Cardiac septum (tissue), 1 donor: ENCODE results near the gene TRAPPC2. TPM values are rescaled to one million over a fixed set of nuclear protein-coding genes. Genes with fewer than 3 reads are reported as not detected.

Source experiments
- DNase-seq: peaks from one replicate; pipeline ENCODE4 v3.0.0-alpha.2; 2020; ENCODE audit warnings: low spot score
- intact Hi-C: fragments of 100-400 bp; cut with DNase I; formaldehyde crosslinking; loops from one replicate; pipeline ENCODE4 v1.14.0; 2022
- total RNA-seq: library from RNA; stranded (reverse); fragmentation: NEBNext Ultra II Directional; extraction: Animal tissue kit (Norgen Biotek cat#: 25700); gene quantifications from one replicate; pipeline ENCODE4 v1.2.1, GENCODE V29; 2021
- donor health status: DM: no; HTN: no; CAD: no.

The TRAPPC2 gene
- total RNA-seq, 1 donor from 2014 or later = 9.9 TPM

DNA sequence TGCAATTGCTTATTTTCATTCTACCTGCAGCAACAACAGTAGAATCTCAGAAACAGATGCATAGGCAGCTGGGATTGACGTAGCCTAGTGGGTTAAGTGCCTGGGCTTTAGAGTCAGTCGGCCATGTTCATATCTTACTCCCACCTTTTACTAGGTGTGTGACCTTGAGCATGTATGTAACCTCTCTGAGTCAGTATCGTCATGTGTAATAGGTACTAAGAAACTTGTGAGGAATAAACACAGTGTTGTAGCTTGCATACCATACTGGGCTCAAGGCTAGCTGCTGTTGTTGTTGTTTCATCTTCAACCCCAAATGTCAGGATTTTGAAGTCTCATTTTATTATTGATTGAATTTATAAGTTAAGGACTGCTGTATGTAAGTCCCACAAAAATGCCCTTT is 31.3 kb downstream of the TRAPPC2 start:
- no peak for DNase-seq
- intact Hi-C loops = no loop called here

- intact Hi-C loops = no loop called here
- DNase-seq = no peak
Measured at GRCh38 chrX:13702111-13702789, 32.2 kb downstream of the TRAPPC2 start.

DNA sequence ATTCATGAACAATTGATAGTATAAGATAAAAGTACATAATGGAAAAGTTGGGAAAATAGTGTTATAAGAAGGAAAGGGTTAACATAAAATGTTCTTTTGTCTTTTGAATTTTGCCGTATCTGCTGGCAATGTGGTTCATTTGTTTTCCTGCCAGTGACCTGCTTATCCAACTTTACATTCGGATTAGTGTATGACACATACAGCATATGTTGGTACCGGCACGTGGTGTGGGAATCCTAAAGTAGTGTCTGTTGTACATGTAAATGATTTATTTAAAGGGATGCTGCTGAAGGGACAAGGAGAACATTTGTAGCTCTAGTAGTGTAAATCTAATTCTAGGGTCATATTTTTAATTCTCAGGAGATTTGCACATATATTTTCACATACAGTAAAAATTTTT is 34.0 kb downstream of the TRAPPC2 start:
- DNase-seq = no peak
- intact Hi-C loops = no loop called here

DNA sequence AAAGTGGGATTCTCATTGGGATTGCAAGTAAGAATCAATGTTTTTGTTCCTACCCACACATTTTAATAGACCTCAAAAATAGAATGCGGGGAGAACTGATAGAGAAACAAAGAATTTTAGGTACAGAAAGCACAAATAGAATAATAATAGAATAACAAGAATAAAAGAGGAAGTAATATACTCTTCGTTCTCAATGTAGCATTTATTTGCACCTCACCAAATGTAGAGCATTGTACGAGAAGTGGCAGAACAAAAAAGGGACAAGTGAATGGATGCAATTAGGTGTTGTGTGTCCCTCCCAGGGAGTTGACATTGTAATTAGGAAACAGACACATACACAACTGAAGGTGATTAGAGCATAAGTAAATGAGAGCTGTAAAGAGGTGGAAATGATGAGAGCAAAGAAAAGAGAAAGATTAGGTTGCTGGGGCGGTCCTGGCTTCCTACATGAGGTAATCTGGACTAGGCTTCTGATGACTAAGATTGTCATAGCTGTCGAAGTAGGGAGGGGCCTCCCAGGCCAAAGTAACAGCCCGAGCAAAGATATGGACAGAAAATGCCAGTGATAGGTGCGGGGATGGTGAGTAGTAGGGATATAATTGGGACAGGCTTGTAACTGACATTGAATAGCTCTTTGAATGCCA is 35.1 kb downstream of the TRAPPC2 start:
- DNase-seq = no peak
- intact Hi-C loops = no loop called here

DNA sequence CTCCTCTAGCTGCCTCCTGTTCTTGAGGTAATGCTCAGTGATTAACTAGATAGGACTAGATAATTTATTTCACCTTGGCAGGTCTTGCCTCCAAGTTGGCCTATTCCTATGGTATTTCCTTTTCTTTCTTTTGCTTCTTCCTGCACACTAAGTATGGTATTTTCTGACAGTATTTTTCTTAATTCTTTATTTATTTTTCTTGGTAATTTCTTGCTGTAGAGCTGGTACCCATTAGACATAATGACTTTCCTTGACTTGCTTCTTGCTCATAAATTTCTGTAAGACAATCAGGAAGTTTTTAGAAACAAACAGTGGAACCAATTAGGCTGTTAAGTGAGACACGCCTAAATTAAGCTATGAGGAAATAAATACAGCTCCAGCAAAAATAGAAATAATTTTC is 36.0 kb downstream of the TRAPPC2 start:
- intact Hi-C loops = no loop called here
- no peak for DNase-seq

DNA sequence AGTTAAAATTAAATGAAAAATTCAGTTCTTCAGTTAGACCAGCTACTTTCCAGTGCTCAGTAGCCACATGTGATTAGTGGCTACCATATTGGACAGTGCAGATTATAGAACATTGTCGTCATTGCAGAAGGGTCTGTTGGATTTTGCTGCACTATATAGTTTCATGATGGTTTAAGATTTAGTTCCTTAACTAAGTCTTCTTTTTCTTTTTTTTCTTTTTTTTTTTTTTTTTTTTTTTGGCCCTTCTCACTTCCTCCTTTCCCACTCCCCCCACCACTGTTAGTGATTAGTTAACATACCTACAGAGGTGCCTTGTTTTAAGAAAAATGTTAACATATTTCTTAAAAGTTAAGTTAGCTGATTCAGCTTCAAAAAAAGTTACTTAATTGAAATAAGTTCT is 36.4 kb downstream of the TRAPPC2 start:
- DNase-seq = no peak
- intact Hi-C loops = no loop called here

DNA sequence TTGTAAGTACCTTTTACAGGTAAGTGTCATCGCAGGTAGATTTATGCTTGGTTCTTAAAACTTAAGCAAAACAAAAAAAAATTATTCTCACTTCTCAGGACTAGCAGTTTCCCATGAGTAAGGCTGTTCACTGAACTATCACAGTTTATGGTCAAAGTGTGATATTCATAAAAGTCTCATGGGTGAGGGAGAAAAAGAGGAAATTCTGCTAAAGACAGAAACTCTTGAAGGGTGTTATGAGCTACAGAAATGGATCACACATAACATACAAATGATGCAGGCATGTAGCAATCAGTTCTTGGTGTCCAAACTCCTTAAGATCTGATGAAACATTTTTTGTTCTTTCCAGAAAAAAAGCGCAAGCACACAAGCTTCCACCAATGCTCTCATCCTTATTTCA is 37.0 kb downstream of the TRAPPC2 start:
- DNase-seq = no peak
- intact Hi-C loops = no loop called here

DNA sequence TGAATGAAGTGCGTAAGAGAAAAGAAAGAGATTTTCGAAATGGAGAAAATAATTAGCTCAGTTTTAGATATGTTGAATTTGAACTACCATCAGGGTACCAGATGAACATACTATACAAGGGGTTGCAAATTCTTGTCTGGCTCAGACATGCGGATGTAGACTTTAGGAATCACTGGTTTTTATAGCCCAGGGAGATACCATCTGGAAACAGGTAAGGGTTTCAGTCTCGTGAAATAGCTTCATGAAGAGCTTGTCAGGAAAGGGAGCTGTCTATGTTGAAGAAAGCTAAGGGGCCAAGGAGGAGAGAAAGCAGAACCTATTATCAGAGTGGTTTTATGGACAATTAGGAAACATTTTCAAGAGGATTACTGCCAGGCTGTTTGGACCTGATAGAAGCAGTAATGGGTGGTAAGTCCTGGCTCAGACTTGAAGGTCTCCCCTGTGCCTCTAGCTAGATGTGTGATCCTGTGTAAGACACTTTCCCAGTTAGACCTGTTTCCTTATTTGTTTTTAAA is 38.8 kb downstream of the TRAPPC2 start:
- intact Hi-C loops = no loop called here
- DNase-seq = no peak

- DNase-seq = no peak
- intact Hi-C loops = no loop called here
Measured at GRCh38 chrX:13694983-13695382, 39.4 kb downstream of the TRAPPC2 start.

DNA sequence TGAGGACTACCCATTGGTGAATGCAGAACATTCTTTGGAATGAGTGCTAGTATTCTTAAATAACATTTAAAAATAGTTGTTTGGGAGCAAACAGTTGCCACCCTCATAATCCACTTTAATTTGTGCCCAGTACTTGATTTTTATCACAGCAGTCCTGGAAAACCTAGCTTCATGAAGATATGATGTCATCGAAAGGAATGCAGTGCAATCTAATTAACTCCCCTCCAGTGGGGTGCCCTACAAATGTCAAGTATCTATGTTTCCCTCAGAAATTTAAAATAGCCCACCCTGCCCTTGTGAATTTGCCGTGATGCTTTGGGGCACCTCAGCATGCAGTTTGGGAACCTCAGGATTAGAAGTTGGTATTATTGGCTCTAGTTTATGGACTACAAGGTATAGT is 40.1 kb downstream of the TRAPPC2 start:
- DNase-seq = no peak
- intact Hi-C loops = no loop called here

DNA sequence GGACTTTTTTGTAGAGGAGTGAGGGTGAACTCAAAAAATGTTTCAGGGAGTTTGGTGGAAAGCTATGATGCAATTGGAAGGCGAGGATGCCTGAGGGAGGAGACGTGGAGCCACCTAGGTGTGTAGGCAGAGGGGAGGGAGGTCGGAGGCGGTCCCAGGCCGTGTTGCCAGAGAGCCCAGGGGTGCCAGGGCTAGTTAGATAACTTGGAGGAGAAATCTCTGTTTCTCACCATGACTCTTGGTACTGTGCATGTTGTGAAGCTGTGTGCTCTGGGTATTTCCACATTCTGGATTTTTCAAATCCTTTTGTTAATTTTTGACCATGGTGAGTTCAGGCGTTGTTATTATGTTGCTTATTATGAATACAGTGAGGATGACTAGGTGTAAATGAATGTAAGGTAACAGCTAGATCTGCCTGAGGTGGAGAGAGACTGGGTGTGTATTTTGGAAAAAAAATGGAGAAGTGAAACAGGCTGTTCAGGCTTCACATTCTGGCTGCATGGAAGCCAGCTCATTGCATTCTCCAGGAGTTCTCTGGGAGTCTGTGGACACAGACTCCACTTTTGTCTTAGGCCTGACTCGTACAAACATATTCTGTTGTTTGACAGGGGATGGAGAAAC is 41.0 kb downstream of the TRAPPC2 start:
- intact Hi-C loops = no loop called here
- DNase-seq = no peak

DNA sequence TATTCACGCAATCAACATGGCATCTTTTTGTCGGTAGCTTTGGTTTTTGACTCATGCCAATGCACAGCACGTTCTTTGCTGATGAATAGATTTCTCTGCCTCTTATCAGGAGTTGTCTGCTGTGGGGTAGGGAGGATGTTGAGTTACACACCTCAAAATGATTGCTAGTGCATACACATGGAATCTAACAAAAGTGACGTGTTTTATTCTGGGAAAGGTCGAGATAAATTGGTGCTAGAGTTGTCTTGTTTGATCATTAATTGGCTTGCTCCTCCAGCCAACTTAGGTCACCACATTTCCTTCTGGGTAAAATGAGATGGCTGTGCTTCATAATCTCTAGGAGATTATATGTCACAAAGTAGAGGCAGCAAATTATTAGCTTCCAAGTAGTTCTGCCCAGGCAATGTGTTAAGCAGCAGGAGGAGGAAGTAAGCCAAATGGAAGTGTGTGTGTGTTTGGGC is 41.6 kb downstream of the TRAPPC2 start:
- intact Hi-C loops = no loop called here
- DNase-seq = no peak

- DNase-seq = no peak
- intact Hi-C loops = no loop called here
Measured at GRCh38 chrX:13691841-13692371, 42.5 kb downstream of the TRAPPC2 start.

DNA sequence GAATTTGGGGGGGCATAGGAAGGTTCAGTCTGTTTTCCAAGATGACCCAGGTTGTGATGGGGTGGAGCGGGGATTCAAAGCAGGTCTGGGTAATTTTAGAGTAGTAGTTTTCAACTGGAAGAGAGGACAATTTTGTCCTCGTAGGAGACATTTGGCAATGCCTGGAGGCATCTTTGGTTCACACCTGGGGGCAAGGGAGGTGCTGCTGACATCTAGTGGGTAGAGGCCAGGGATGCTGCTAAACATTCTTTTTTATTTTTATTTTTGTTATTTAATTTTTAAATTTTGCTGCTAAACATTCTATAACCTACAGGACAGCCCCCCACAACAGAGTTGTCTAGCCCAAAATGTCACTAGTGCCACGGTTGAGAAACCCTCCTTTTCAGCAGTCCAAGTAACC is 43.6 kb downstream of the TRAPPC2 start:
- no peak for DNase-seq
- intact Hi-C loops = no loop called here

DNA sequence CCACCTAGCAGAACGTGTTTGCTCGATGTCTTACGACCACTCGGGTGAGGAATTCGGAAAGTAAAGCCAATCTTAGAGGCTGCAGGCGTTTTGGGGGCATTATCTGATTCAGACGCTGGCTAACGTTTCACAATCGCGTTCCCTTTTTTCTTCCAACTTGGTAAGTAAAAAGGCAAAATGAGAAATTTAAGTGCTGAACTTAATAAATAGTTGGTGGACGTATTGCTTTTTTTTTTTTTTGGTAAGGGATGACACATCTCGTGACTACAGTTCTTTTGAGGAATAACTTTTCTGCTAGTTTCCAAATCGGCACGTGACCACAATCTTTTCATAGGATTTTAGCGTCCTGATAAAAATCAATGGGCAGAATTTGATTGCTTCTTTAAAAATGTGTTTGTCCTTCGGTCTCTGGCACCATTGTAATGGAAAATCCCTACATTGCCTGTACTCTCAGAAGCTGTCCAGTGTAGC is 44.6 kb downstream of the TRAPPC2 start:
- intact Hi-C loops = loop anchor here (5.0 kb wide), 1 partner anchor 37 kb away; the partner anchor contains the start of gene TCEANC
- no peak for DNase-seq

GRCh38 chrX:13688958-13689740 is 45.3 kb downstream of the TRAPPC2 start, which contains the start of gene RAB9A:
Gene RAB9A (plus strand): TSS chrX:13689128. CDS start chrX:13708747, 19,619 bp downstream.
- intact Hi-C loops = loop anchor here (5.0 kb wide), 1 partner anchor 37 kb away; the partner anchor contains the start of gene TCEANC
- DNase-seq = peak; percentile 93

- intact Hi-C loops = loop anchor here (5.0 kb wide), 1 partner anchor 36 kb away; the partner anchor contains the start of gene TCEANC
- no peak for DNase-seq
Measured at GRCh38 chrX:13688384-13688957, 45.9 kb downstream of the TRAPPC2 start.

- intact Hi-C loops = loop anchor here (5.0 kb wide), 1 partner anchor 35 kb away; the partner anchor contains the start of gene TCEANC
- no peak for DNase-seq
Measured at GRCh38 chrX:13687203-13687602, 47.2 kb downstream of the TRAPPC2 start.
